Activated naive CD8-positive, alpha-beta T cell treated with anti-CD3 and anti-CD28 coated beads, Interleukin-2, amount 50 U/mL, for 24 hours (primary cell): ENCODE data around the gene KANSL1.
"Not testable (repeated sequence)": the region's sequence is repeated elsewhere in the genome, so short reads cannot be mapped to it uniquely, and the experiment has no call there.

ENCODE experiments used
- ATAC-seq: fragments of 150-1000 bp; cut with Tn5 transposase; one replicate; pipeline ENCODE4 v1.10.0; 2021
- DNase-seq: peaks from one replicate; pipeline ENCODE4 v3.0.0; 2021
- H3K27ac Mint-ChIP-seq: one replicate; pipeline ENCODE4 v1.8.0; 2021; ENCODE audit warnings: mild to moderate bottlenecking, mixed read lengths
- H3K27me3 Mint-ChIP-seq: one replicate; pipeline ENCODE4 v1.8.0; 2021; ENCODE audit warnings: mixed read lengths
- H3K36me3 Mint-ChIP-seq: one replicate; pipeline ENCODE4 v1.8.0; 2021; ENCODE audit warnings: low read depth, mixed read lengths
- H3K4me1 Mint-ChIP-seq: one replicate; pipeline ENCODE4 v1.8.0; 2021; ENCODE audit warnings: mixed read lengths
- H3K4me3 Mint-ChIP-seq: one replicate; pipeline ENCODE4 v1.8.0; 2021; ENCODE audit warnings: mild to moderate bottlenecking, moderate library complexity, mixed read lengths
- H3K9me3 Mint-ChIP-seq: one replicate; pipeline ENCODE4 v1.8.0; 2021; ENCODE audit warnings: mixed read lengths

Gene KANSL1

DNA sequence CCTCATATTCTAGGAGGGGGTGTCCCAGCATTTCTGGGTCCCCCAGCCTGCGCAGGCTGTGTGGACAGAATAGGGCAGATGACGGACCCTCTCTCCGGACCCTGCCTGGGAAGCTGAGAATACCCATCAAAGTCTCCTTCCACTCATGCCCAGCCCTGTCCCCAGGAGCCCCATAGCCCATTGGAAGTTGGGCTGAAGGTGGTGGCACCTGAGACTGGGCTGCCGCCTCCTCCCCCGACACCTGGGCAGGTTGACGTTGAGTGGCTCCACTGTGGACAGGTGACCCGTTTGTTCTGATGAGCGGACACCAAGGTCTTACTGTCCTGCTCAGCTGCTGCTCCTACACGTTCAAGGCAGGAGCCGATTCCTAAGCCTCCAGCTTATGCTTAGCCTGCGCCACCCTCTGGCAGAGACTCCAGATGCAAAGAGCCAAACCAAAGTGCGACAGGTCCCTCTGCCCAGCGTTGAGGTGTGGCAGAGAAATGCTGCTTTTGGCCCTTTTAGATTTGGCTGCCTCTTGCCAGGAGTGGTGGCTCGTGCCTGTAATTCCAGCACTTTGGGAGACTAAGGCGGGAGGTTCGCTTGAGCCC is 182.5 kb downstream of the KANSL1 start:
- Mint-ChIP-seq H3K9me3 (no peaks in the 10 kb centered on the region), H3K36me3 (no peaks in the 10 kb centered on the region), H3K4me1 (no peaks in the 10 kb centered on the region), H3K27me3 (no peaks in the 10 kb centered on the region), H3K4me3 (no peak overlapping the region), H3K27ac (no peak overlapping the region)
- DNase-seq, result no peak
- ATAC-seq, result no peak

GRCh38 chr17:46009681-46010596 is 183.3 kb downstream of the KANSL1 start:
- H3K4me3 Mint-ChIP-seq, result no peak overlapping the region
- H3K36me3 Mint-ChIP-seq, result no peaks in the 10 kb centered on the region
- DNase-seq, result no peak
- ATAC-seq, result no peak
- H3K4me1 Mint-ChIP-seq, result no peaks in the 10 kb centered on the region
- H3K27ac Mint-ChIP-seq, result no peak overlapping the region
- H3K27me3 Mint-ChIP-seq, result no peaks in the 10 kb centered on the region
- H3K9me3 Mint-ChIP-seq, result no peaks in the 10 kb centered on the region

DNA sequence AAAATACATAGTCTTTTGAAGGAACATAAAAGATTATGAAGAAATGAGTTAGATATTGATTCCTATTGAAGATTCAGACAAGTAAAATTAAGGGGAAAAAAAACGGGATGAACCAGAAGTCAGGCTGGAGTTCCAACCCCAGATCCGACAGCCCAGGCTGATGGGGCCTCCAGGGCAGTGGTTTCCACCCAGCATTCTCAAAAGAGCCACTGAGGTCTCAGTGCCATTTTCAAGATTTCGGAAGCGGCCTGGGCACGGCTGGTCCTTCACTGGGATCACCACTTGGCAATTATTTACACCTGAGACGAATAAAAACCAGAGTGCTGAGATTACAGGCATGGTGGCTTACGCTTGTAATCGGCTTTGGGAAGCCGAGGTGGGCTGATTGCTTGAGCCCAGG is 184.6 kb downstream of the KANSL1 start:
- no peaks in the 10 kb centered on the region for H3K27me3 Mint-ChIP-seq
- H3K9me3 Mint-ChIP-seq, result no peaks in the 10 kb centered on the region
- H3K4me1 Mint-ChIP-seq, result peaks cover under 1% of the 10 kb centered on the region
- H3K36me3 Mint-ChIP-seq, result no peaks in the 10 kb centered on the region
- H3K27ac Mint-ChIP-seq, result no peak overlapping the region
- no peak overlapping the region for H3K4me3 Mint-ChIP-seq
- no peak for ATAC-seq
- DNase-seq, result no peak

- DNase-seq, result no peak
- no peaks in the 10 kb centered on the region for H3K36me3 Mint-ChIP-seq
- H3K27ac Mint-ChIP-seq, result no peak overlapping the region
- no peak overlapping the region for H3K4me3 Mint-ChIP-seq
- peaks cover 3% of the 10 kb centered on the region for H3K4me1 Mint-ChIP-seq
- ATAC-seq, result no peak
- no peaks in the 10 kb centered on the region for H3K27me3 Mint-ChIP-seq
- H3K9me3 Mint-ChIP-seq, result no peaks in the 10 kb centered on the region
Measured at GRCh38 chr17:46007461-46007965, 185.7 kb downstream of the KANSL1 start.

GRCh38 chr17:46006082-46006481 is 187.1 kb downstream of the KANSL1 start:
- DNase-seq, H3K4me3 Mint-ChIP-seq, H3K9me3 Mint-ChIP-seq, H3K36me3 Mint-ChIP-seq, H3K4me1 Mint-ChIP-seq, H3K27ac Mint-ChIP-seq, H3K27me3 Mint-ChIP-seq, ATAC-seq: not testable (repeated sequence)

DNA sequence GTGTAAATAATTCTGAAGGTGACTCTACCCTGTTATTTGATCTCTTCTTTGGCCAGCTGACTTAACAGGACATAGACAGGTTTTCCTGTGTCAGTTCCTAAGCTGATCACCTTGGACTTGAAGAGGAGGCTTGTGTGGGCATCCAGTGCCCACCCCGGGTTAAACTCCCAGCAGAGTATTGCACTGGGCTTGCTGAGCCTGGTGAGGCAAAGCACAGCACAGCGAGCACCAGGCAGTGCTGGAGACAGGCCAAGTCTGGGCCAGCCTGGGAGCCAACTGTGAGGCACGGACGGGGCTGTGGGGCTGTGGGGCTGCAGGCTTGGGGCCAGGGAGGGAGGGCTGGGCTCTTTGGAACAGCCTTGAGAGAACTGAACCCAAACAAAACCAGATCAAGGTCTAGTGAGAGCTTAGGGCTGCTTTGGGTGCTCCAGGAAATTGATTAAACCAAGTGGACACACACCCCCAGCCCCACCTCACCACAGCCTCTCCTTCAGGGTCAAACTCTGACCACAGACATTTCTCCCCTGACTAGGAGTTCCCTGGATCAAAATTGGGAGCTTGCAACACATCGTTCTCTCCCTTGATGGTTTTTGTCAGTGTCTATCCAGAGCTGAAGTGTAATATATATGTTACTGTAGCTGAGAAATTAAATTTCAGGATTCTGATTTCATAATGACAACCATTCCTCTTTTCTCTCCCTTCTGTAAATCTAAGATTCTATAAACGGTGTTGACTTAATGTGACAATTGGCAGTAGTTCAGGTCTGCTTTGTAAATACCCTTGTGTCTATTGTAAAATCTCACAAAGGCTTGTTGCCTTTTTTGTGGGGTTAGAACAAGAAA is 189.1 kb downstream of the KANSL1 start:
- no peaks in the 10 kb centered on the region for H3K36me3 Mint-ChIP-seq
- no peaks in the 10 kb centered on the region for H3K27me3 Mint-ChIP-seq
- no peak overlapping the region for H3K4me3 Mint-ChIP-seq
- H3K27ac Mint-ChIP-seq, result no peak overlapping the region
- H3K9me3 Mint-ChIP-seq, result no peaks in the 10 kb centered on the region
- peaks cover 3% of the 10 kb centered on the region for H3K4me1 Mint-ChIP-seq
- DNase-seq (no peak), ATAC-seq (no peak)

- Mint-ChIP-seq H3K36me3 (no peaks in the 10 kb centered on the region), H3K4me3 (no peak overlapping the region), H3K27ac (no peak overlapping the region), H3K9me3 (no peaks in the 10 kb centered on the region), H3K4me1 (peaks cover 3% of the 10 kb centered on the region), H3K27me3 (no peaks in the 10 kb centered on the region)
- ATAC-seq, result peak; percentile 13
- no peak for DNase-seq
Measured at GRCh38 chr17:46002973-46003316, 190.3 kb downstream of the KANSL1 start.

GRCh38 chr17:46002311-46002972 is 190.8 kb downstream of the KANSL1 start:
- peaks cover 3% of the 10 kb centered on the region for H3K4me1 Mint-ChIP-seq
- no peak overlapping the region for H3K27ac Mint-ChIP-seq
- no peaks in the 10 kb centered on the region for H3K36me3 Mint-ChIP-seq
- DNase-seq, result peak; percentile 75
- H3K27me3 Mint-ChIP-seq, result no peaks in the 10 kb centered on the region
- H3K9me3 Mint-ChIP-seq, result no peaks in the 10 kb centered on the region
- H3K4me3 Mint-ChIP-seq, result no peak overlapping the region
- ATAC-seq, result peak; percentile 93

- no peaks in the 10 kb centered on the region for H3K9me3 Mint-ChIP-seq
- DNase-seq, result no peak
- no peak overlapping the region for H3K4me3 Mint-ChIP-seq
- H3K4me1 Mint-ChIP-seq, result peaks cover 3% of the 10 kb centered on the region
- no peak overlapping the region for H3K27ac Mint-ChIP-seq
- H3K27me3 Mint-ChIP-seq, result no peaks in the 10 kb centered on the region
- ATAC-seq, result no peak
- no peaks in the 10 kb centered on the region for H3K36me3 Mint-ChIP-seq
Measured at GRCh38 chr17:46001390-46002310, 191.6 kb downstream of the KANSL1 start.

DNA sequence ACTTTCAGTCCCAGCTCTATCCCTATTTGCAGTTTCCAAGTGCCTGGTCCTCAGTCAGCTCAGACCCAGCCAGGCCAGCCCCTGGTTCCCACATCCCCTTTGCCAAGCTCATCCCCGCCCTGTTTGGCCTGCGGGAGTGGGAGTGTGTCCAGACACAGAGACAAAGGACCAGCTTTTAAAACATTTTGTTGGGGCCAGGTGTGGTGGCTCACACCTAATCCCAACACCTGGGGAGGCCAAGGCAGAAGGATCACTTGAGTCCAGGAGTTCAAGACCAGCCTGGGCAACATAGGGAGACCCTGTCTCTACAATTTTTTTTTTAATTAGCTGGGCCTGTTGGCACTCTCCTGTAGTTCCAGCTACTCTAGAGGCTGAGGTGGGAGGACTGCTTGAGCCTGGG is 192.5 kb downstream of the KANSL1 start:
- Mint-ChIP-seq H3K27ac (no peak overlapping the region), H3K9me3 (no peaks in the 10 kb centered on the region), H3K4me1 (peaks cover 3% of the 10 kb centered on the region), H3K36me3 (no peaks in the 10 kb centered on the region), H3K27me3 (no peaks in the 10 kb centered on the region), H3K4me3 (no peak overlapping the region)
- ATAC-seq, result no peak
- DNase-seq, result no peak

DNA sequence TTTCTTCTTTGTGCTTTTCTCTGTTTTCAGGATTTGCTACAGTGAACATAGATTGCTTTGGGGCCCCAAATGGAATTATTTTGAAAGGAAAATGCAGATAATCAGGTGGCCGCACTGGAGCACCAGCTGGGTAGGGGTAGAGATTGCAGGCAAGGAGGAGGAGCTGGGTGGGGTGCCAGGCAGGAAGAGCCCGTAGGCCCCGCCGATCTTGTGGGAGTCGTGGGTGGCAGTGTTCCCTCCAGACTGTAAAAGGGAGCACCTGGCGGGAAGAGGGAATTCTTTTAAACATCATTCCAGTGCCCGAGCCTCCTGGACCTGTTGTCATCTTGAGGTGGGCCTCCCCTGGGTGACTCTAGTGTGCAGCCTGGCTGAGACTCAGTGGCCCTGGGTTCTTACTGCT is 192.9 kb downstream of the KANSL1 start:
- Mint-ChIP-seq H3K27ac (no peak overlapping the region), H3K27me3 (no peaks in the 10 kb centered on the region), H3K36me3 (no peaks in the 10 kb centered on the region), H3K4me1 (peaks cover 3% of the 10 kb centered on the region), H3K9me3 (no peaks in the 10 kb centered on the region), H3K4me3 (no peak overlapping the region)
- ATAC-seq (no peak), DNase-seq (no peak)

- peaks cover 3% of the 10 kb centered on the region for H3K4me1 Mint-ChIP-seq
- no peaks in the 10 kb centered on the region for H3K36me3 Mint-ChIP-seq
- H3K4me3 Mint-ChIP-seq, result no peak overlapping the region
- DNase-seq (no peak), ATAC-seq (no peak)
- H3K27me3 Mint-ChIP-seq, result no peaks in the 10 kb centered on the region
- no peak overlapping the region for H3K27ac Mint-ChIP-seq
- H3K9me3 Mint-ChIP-seq, result no peaks in the 10 kb centered on the region
Measured at GRCh38 chr17:45999900-46000290, 193.3 kb downstream of the KANSL1 start.

- no peaks in the 10 kb centered on the region for H3K27me3 Mint-ChIP-seq
- H3K27ac Mint-ChIP-seq, result no peak within 1 kb of the TSS
- peaks cover 3% of the 10 kb centered on the region for H3K4me1 Mint-ChIP-seq
- no peak within 1 kb of the TSS for H3K4me3 Mint-ChIP-seq
- no peak for DNase-seq
- no peaks in the 10 kb centered on the region for H3K9me3 Mint-ChIP-seq
- no peaks in the 10 kb centered on the region for H3K36me3 Mint-ChIP-seq
- no peak for ATAC-seq
Measured at GRCh38 chr17:45998987-45999899, 194.0 kb downstream of the KANSL1 start, which contains the start of gene STH. Gene STH, plus strand, starts transcription at chr17:45999250. Its CDS starts 30 bp downstream, at chr17:45999280.
